ENCODE results near the gene BMAL1.

DNA sequence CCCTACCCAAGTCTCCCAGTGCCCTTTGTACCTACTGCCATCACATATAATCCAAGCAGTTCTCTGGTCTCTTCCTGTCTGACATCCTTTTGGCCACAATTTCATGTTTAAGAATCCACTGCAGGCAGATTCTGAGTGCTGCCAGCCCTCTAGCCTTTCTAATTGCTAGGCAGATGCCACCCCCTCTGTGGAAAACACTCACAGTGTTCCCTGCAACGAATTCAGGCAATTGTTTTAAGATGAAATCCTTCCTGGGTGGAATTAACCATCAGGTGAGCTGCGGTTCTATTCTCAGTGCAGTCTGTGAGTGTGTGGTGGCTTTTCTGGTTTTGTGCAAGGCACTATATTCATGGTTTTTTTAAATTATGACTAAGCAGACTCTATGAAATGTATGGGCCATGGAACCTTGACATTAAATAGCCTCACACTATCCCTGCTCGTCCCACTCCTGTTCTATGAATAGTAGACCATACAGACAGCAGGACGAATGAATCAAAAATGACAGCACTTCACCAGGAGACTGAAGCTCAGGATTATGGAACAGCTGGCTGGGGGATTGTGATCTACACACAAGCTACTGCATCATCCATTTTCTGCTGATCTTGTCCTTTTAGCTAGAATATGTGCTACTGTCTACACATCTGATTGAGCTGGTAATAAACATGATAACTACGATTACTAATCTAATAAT lies 29.8 kb upstream of the BMAL1 start:
- TF ChIP-seq, protein P1, sequence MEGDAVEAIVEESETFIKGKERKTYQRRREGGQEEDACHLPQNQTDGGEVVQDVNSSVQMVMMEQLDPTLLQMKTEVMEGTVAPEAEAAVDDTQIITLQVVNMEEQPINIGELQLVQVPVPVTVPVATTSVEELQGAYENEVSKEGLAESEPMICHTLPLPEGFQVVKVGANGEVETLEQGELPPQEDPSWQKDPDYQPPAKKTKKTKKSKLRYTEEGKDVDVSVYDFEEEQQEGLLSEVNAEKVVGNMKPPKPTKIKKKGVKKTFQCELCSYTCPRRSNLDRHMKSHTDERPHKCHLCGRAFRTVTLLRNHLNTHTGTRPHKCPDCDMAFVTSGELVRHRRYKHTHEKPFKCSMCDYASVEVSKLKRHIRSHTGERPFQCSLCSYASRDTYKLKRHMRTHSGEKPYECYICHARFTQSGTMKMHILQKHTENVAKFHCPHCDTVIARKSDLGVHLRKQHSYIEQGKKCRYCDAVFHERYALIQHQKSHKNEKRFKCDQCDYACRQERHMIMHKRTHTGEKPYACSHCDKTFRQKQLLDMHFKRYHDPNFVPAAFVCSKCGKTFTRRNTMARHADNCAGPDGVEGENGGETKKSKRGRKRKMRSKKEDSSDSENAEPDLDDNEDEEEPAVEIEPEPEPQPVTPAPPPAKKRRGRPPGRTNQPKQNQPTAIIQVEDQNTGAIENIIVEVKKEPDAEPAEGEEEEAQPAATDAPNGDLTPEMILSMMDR (conservative IDR thresholded peaks at IDR 0.05; ENCODE audit: low read depth, low read length) = no peak
- no peak for TF ChIP-seq EZH2phosphoT487 (IDR thresholded peaks at IDR 0.05; ENCODE audit: borderline replicate concordance, low read length)
